Panc1 (cell line): Measurements from ENCODE around the gene TMEM258. TPM values are rescaled to one million over a fixed set of nuclear protein-coding genes. Genes with fewer than 3 reads are reported as not detected.
A peak's percentile ranks its signal among the peaks of the same experiment; 100 is the strongest.

Experiments used
- ATAC-seq: fragments of 200-7000 bp; cut with Tn5 transposase; 2 replicates; pipeline ENCODE4 v1.9.1; 2020; ENCODE audit warnings: mild to moderate bottlenecking, moderate library complexity
- BruUV-seq: library from RNA; stranded (reverse); fragments of 400-500 nt; replicated peaks from 2 replicates; lab custom pipeline; 2021; lab: Mats Ljungman, UMichigan
- CTCF ChIA-PET: fragments of 300-600 bp; sonication (Branson Sonifier 250); formaldehyde crosslinking; loops from one replicate; lab custom pipeline; 2022; ENCODE audit warnings: antibody characterized with exemption; lab: Charles Lee
- POLR2A ChIA-PET: fragments of 300-600 bp; sonication (Branson Sonifier 250); formaldehyde crosslinking; loops from one replicate; lab custom pipeline; 2022; ENCODE audit warnings: antibody characterized with exemption; lab: Charles Lee
- DNase-seq: peaks from one replicate; pipeline ENCODE4 v3.0.0-alpha.2; 2010; ENCODE audit warnings: low read depth, low spot score
- H3K27ac ChIP-seq: 2 replicates; pipeline ENCODE4 v1.5.1; 2011; ENCODE audit warnings: mild to moderate bottlenecking, low read length, inconsistent platforms
- H3K27me3 ChIP-seq: fragments of 200-500 bp; sonication (Bioruptor generic); 2 replicates; pipeline ENCODE4 v1.6.0; 2014; ENCODE audit warnings: low read length, inconsistent platforms; ENCODE audit not compliant: control insufficient read depth, insufficient read depth
- H3K36me3 ChIP-seq: fragments of 200-500 bp; sonication (Bioruptor generic); 2 replicates; pipeline ENCODE4 v1.5.1; 2014; ENCODE audit warnings: inconsistent platforms, mild to moderate bottlenecking, low read length, moderate library complexity; ENCODE audit not compliant: control insufficient read depth, insufficient read depth
- H3K4me1 ChIP-seq: 2 replicates; pipeline ENCODE4 v1.5.1; 2011; ENCODE audit warnings: inconsistent platforms, mild to moderate bottlenecking, low read length, moderate library complexity; ENCODE audit not compliant: control insufficient read depth, insufficient read depth
- H3K4me3 ChIP-seq, 2 experiments: 2 replicates each; pipeline ENCODE4 v1.5.1; 2011 to 2012; ENCODE audit warnings: low read depth in 2 of 2, low read length in 2 of 2, mild to moderate bottlenecking in 2 of 2, inconsistent platforms in 1 of 2, moderate library complexity in 1 of 2
- H3K9me3 ChIP-seq: fragments of 200-500 bp; sonication (Bioruptor generic); 2 replicates; pipeline ENCODE4 v1.5.1; 2014; ENCODE audit warnings: low read depth, mild to moderate bottlenecking, inconsistent platforms, low read length, moderate library complexity; ENCODE audit not compliant: control insufficient read depth, insufficient read depth
- CTCF ChIP-seq: fragments of 450-650 bp; IDR thresholded peaks from 2 replicates; pipeline ENCODE4 v1.5.1; 2017; ENCODE audit warnings: mild to moderate bottlenecking
- POLR2AphosphoS5 ChIP-seq: IDR thresholded peaks from 2 replicates; pipeline ENCODE4 v1.6.1; 2012; ENCODE audit warnings: mild to moderate bottlenecking, low read depth, low read length, moderate library complexity
- SIN3A ChIP-seq: IDR thresholded peaks from 2 replicates; pipeline ENCODE4 v1.6.1; 2012; ENCODE audit warnings: low read depth, mild to moderate bottlenecking, low read length, moderate library complexity, borderline replicate concordance; ENCODE audit not compliant: insufficient read depth
- TCF7L2 ChIP-seq: IDR thresholded peaks from 2 replicates; pipeline ENCODE4 v1.6.1; 2011; ENCODE audit warnings: mild to moderate bottlenecking, low read depth, low read length, inconsistent platforms
- in situ Hi-C: cut with HindIII; loops from 2 replicates; pipeline ENCODE4 v1.10.0; 2016; ENCODE audit warnings: low sequenced_read_pairs, low pct_unique_long_range_greater_than_20kb
- intact Hi-C: fragments of 100-400 bp; cut with micrococcal nuclease; formaldehyde crosslinking; loops from one replicate; pipeline ENCODE4 v1.10.0; 2022; ENCODE audit not compliant: unreplicated experiment
- total RNA-seq: library from RNA; stranded (reverse); gene quantifications from one replicate; pipeline ENCODE4 v1.2.1, GENCODE V29; 2021; ENCODE audit not compliant: unreplicated experiment
- TF ChIP-seq, protein P1 (sequence below), 2 experiments: IDR thresholded peaks; 2 replicates each; pipeline ENCODE4 v1.6.1; 2011 to 2012; ENCODE audit warnings: low read depth in 2 of 2, control low read depth in 1 of 2, low read length in 1 of 2, mild to moderate bottlenecking in 1 of 2, moderate library complexity in 1 of 2; ENCODE audit not compliant: insufficient read depth in 1 of 2

The TMEM258 gene
- total RNA-seq, 1 experiment from 2014 or later: 139 TPM

DNA sequence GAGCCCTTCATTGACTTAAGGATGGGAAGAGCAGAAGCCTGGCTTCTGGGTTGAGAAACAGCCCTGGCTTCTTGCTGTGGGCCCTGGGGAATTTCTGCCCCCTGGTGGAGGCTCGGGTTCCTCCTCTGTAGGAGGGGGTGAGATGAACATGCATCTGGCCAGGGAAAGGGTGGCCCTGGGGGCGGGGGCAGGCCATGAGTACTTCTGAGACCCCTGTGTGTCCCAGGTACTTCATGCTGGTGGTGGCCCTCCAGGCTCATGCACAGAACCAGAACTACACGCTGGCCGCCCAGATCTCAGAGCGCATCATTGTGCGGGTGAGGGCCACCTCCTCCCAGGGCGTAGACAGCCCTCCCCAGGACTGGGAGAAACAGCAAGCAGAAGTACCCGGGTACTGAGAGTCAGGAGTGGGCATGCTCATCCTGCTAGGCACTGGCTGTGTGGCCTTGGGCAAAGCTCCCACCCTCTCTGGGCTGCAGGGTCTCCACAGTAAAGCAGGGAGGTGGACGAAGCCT lies 15.8 kb downstream of the TMEM258 start:
- intact Hi-C loops (no loop called here), in situ Hi-C loops (no loop called here)
- Histone ChIP-seq H3K27ac (no peak overlapping the region), H3K9me3 (no peaks in the 10 kb centered on the region), H3K27me3 (no peaks in the 10 kb centered on the region), H3K36me3 (no peaks in the 10 kb centered on the region), H3K4me1 (peaks cover 3% of the 10 kb centered on the region; the same call in 1 of the 2 replicates), H3K4me3 (no peak overlapping the region)
- BruUV-seq: no TSS peak
- TF ChIP-seq, protein P1, sequence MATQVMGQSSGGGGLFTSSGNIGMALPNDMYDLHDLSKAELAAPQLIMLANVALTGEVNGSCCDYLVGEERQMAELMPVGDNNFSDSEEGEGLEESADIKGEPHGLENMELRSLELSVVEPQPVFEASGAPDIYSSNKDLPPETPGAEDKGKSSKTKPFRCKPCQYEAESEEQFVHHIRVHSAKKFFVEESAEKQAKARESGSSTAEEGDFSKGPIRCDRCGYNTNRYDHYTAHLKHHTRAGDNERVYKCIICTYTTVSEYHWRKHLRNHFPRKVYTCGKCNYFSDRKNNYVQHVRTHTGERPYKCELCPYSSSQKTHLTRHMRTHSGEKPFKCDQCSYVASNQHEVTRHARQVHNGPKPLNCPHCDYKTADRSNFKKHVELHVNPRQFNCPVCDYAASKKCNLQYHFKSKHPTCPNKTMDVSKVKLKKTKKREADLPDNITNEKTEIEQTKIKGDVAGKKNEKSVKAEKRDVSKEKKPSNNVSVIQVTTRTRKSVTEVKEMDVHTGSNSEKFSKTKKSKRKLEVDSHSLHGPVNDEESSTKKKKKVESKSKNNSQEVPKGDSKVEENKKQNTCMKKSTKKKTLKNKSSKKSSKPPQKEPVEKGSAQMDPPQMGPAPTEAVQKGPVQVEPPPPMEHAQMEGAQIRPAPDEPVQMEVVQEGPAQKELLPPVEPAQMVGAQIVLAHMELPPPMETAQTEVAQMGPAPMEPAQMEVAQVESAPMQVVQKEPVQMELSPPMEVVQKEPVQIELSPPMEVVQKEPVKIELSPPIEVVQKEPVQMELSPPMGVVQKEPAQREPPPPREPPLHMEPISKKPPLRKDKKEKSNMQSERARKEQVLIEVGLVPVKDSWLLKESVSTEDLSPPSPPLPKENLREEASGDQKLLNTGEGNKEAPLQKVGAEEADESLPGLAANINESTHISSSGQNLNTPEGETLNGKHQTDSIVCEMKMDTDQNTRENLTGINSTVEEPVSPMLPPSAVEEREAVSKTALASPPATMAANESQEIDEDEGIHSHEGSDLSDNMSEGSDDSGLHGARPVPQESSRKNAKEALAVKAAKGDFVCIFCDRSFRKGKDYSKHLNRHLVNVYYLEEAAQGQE (IDR thresholded peaks at IDR 0.05; ENCODE audit: insufficient read depth in 1 of 2, low read depth in 2 of 2, low read length in 1 of 2): no peak
- TF ChIP-seq POLR2AphosphoS5 (no peak), CTCF (peak; percentile 91)
- ATAC-seq (peak; percentile 89), DNase-seq (no peak)
- ChIA-PET POLR2A (no interaction called here), CTCF (no interaction called here)

GRCh38 chr11:61775606-61776554 lies 16.5 kb downstream of the TMEM258 start:
- intact Hi-C loops: no loop called here
- no peak overlapping the region for H3K4me3 ChIP-seq
- in situ Hi-C loops: no loop called here
- ChIA-PET CTCF (interaction anchor here (0.5 to 0.7 kb wide), 3 partner anchors 9 to 114 kb away, joined by 3 to 4 read pairs (median 3); no protein-coding TSS in a partner anchor), POLR2A (interaction anchor here (0.6 kb wide), 1 partner anchor 1445 kb away, joined by 15 read pairs; no protein-coding TSS in a partner anchor)
- TF ChIP-seq SIN3A: no peak
- no peak for TF ChIP-seq TCF7L2
- TF ChIP-seq POLR2AphosphoS5: no peak
- TF ChIP-seq, protein P1 (IDR thresholded peaks at IDR 0.05; ENCODE audit: insufficient read depth in 1 of 2, low read depth in 2 of 2, low read length in 1 of 2): no peak
- no peak for TF ChIP-seq CTCF
- DNase-seq (no peak), ATAC-seq (no peak)
- H3K27me3 ChIP-seq: no peaks in the 10 kb centered on the region
- H3K9me3 ChIP-seq: no peaks in the 10 kb centered on the region
- BruUV-seq: no TSS peak
- H3K36me3 ChIP-seq: no peaks in the 10 kb centered on the region
- H3K4me1 ChIP-seq: peaks cover 3% of the 10 kb centered on the region; the same call in 1 of the 2 replicates
- H3K27ac ChIP-seq: no peak overlapping the region
